Measurements from ENCODE around the gene ENGASE. TPM values are rescaled to one million over a fixed set of nuclear protein-coding genes. Genes with fewer than 3 reads are reported as not detected.
A peak's percentile ranks its signal among the peaks of the same experiment; 100 is the strongest.

Gene ENGASE
- polyA plus RNA-seq, 1 of the 3 experiments (the other 2 are of a cell fraction): 30.1 TPM

DNA sequence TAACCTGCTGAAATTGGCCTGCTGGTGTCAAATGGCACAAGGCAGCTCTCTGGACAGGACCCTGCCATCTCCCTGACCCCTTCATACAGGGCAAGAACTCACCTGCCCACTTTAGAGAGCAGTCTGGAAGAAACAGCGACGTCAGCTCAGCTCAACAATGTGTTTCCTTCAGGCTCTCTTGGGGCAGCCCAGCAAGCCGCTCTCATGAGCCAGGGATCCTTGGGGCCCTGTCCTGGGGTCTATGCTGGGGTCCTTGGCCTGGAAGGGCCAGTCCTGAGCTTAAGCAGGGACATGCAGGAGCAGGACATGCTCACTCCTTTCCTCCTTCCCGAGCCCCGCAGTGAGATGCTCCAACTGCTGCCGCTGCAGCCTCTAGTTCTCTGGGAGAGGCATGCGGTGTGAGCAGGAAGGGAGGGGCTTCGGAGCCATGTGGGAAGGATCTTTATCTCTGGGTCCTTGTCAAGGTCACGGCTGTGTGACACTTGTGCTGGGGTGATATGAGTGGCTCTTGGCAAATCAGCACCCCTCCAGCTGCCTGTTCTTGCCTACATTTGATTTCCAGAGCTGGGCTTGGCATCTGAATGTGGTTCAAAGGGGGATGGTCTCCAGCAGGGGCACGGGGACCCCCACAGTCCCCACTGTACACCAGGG, 47.2 kb upstream of the ENGASE start:
- Histone ChIP-seq H3K9me2 (no peaks in the 10 kb centered on the region), H3K9me3 (no peaks in the 10 kb centered on the region), H3K79me2 (ENCODE audit: insufficient read depth) (no peaks in the 10 kb centered on the region), H3K4me1 (ENCODE audit: control insufficient read depth in 1 of 2, insufficient read depth in 2 of 2, low read depth in 1 of 2, low read length in 1 of 2) (peaks cover 33 to 58% of the 10 kb centered on the region in 2 experiments), H3K9ac (peak overlapping the region; percentile 23; the same call in 1 of the 2 replicates), H2AFZ (ENCODE audit: low read depth) (peak overlapping the region; percentile 48; the same call in 1 of the 2 replicates), H3K4me3 (ENCODE audit: low read depth in 2 of 2, low read length in 1 of 2) (peak overlapping the region; percentile 19 to 35; a peak in 3 of 4 replicates), H3K36me3 (replicated peaks in 1 of 2; ENCODE audit: control insufficient read depth in 1 of 2, insufficient read depth in 2 of 2, low read length in 1 of 2) (no peaks in the 10 kb centered on the region), H4K20me1 (ENCODE audit: insufficient read depth) (no peaks in the 10 kb centered on the region), H3F3A (replicated peaks; ENCODE audit: insufficient read depth) (no peaks in the 10 kb centered on the region), H3K4me2 (peak overlapping the region; percentile 72), H3K27me3 (ENCODE audit: insufficient read depth) (no peaks in the 10 kb centered on the region), H3K27ac (ENCODE audit: low read depth in 2 of 2, low read length in 1 of 2) (peak overlapping the region; percentile 51 to 92)
- 20% methylated on average over 10 of the region's 10 CpGs for WGBS (ENCODE audit: low lambda C conversion rate)
- DNase-seq: peak; percentile 90
- POLR2A ChIA-PET: interaction anchor here (0.5 to 2.1 kb wide), 9 partner anchors 10 to 144 kb away, joined by 3 to 11 read pairs (median 4); partner anchors contain the start of gene LGALS3BP
- CTCF ChIA-PET: interaction anchor here (1.0 to 22.0 kb wide), 18 partner anchors 9 to 368 kb away, joined by 3 to 405 read pairs (median 6); no protein-coding TSS in a partner anchor
- TF ChIP-seq, protein P1, sequence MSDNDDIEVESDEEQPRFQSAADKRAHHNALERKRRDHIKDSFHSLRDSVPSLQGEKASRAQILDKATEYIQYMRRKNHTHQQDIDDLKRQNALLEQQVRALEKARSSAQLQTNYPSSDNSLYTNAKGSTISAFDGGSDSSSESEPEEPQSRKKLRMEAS (IDR thresholded peaks at IDR 0.05; ENCODE audit: low read depth): peak; percentile 65
- TF ChIP-seq EP300 (IDR thresholded peaks at IDR 0.05; ENCODE audit: borderline replicate concordance in 1 of 2, low read depth in 1 of 2, low read length in 1 of 2): peak in 1 of 2 experiments; percentile 80; a peak in 2 of 4 replicates
- TF ChIP-seq, protein P2, sequence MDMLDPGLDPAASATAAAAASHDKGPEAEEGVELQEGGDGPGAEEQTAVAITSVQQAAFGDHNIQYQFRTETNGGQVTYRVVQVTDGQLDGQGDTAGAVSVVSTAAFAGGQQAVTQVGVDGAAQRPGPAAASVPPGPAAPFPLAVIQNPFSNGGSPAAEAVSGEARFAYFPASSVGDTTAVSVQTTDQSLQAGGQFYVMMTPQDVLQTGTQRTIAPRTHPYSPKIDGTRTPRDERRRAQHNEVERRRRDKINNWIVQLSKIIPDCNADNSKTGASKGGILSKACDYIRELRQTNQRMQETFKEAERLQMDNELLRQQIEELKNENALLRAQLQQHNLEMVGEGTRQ (IDR thresholded peaks at IDR 0.05; ENCODE audit: borderline replicate concordance, low read depth, low read length): no peak
- TF ChIP-seq, protein P3, sequence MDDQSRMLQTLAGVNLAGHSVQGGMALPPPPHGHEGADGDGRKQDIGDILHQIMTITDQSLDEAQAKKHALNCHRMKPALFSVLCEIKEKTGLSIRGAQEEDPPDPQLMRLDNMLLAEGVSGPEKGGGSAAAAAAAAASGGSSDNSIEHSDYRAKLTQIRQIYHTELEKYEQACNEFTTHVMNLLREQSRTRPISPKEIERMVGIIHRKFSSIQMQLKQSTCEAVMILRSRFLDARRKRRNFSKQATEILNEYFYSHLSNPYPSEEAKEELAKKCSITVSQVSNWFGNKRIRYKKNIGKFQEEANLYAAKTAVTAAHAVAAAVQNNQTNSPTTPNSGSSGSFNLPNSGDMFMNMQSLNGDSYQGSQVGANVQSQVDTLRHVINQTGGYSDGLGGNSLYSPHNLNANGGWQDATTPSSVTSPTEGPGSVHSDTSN (IDR thresholded peaks at IDR 0.05): no peak
- peak; percentile 96 for TF ChIP-seq GATA2 (CRISPR knock-in tag; IDR thresholded peaks at IDR 0.05)
- 0 out of 2 replicates have a peak, but pooled peaks have one; percentile 28 for TF ChIP-seq TAF1 (IDR thresholded peaks at IDR 0.05; ENCODE audit: borderline replicate concordance, low read depth, low read length)
- TF ChIP-seq MXI1 (IDR thresholded peaks at IDR 0.05; ENCODE audit: low read depth, low read length): peak; percentile 97
- peak; percentile 84 for TF ChIP-seq RCOR1 (IDR thresholded peaks at IDR 0.05; ENCODE audit: low read length)
- no peak for TF ChIP-seq GABPA (IDR thresholded peaks at IDR 0.05; ENCODE audit: low read depth)
- TF ChIP-seq POLR2AphosphoS5 (IDR thresholded peaks at IDR 0.05; ENCODE audit: low read depth, low read length): peak; percentile 55; the same call in 1 of the 2 replicates
- peak; percentile 29 for TF ChIP-seq CHD2 (IDR thresholded peaks at IDR 0.05; ENCODE audit: low read length, partially characterized antibody)

DNA sequence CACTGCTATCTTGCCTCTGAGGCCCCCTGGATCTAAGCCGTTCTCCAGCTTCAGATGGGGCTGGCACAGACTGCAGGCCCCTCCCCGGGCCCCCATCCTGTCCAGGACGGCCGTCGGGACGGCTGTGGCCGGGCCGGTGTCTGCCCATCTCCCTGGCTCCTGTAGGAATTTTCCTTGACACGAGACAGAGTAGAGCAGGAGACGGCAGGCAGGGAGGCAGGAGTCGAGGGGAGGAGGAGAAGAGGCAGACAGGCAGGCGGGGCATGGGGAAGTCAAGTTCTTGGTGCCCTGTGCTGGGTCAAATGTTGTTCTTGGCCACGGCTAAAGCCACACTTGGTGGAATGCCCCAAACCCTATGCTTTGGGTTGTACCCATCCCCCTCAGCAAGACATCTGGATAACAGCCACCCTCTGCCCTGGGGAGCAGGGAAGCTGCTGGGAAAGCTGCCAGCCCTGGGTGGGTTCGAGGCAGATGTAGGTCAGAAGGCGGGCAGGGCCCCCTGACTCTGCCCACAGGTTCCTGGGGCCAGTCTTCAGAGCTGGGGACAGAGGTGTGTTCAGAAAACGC, 46.6 kb upstream of the ENGASE start:
- Histone ChIP-seq H3K4me2 (peak overlapping the region; percentile 72), H2AFZ (ENCODE audit: low read depth) (peak overlapping the region; percentile 48; the same call in 1 of the 2 replicates), H3K9me3 (no peaks in the 10 kb centered on the region), H3K4me3 (ENCODE audit: low read depth in 2 of 2, low read length in 1 of 2) (peak overlapping the region in 1 of 2 experiments; percentile 19; a peak in 1 of 4 replicates), H3K4me1 (ENCODE audit: control insufficient read depth in 1 of 2, insufficient read depth in 2 of 2, low read depth in 1 of 2, low read length in 1 of 2) (peaks cover 33 to 59% of the 10 kb centered on the region in 2 experiments), H3F3A (replicated peaks; ENCODE audit: insufficient read depth) (no peaks in the 10 kb centered on the region), H3K27ac (ENCODE audit: low read depth in 2 of 2, low read length in 1 of 2) (peak overlapping the region; percentile 51 to 92; a peak in 3 of 4 replicates), H4K20me1 (ENCODE audit: insufficient read depth) (no peaks in the 10 kb centered on the region), H3K36me3 (replicated peaks in 1 of 2; ENCODE audit: control insufficient read depth in 1 of 2, insufficient read depth in 2 of 2, low read length in 1 of 2) (no peaks in the 10 kb centered on the region), H3K27me3 (ENCODE audit: insufficient read depth) (no peaks in the 10 kb centered on the region), H3K9ac (peak overlapping the region; percentile 23; the same call in 1 of the 2 replicates), H3K79me2 (ENCODE audit: insufficient read depth) (no peaks in the 10 kb centered on the region), H3K9me2 (no peaks in the 10 kb centered on the region)
- DNase-seq: peak; percentile 92
- ChIA-PET POLR2A (interaction anchor here (0.7 to 2.1 kb wide), 8 partner anchors 9 to 112 kb away, joined by 3 to 11 read pairs (median 4); partner anchors contain the start of genes CANT1 and LGALS3BP), CTCF (interaction anchor here (0.9 to 22.0 kb wide), 18 partner anchors 9 to 531 kb away, joined by 3 to 405 read pairs (median 6); partner anchors contain the start of gene LGALS3BP)
- WGBS (ENCODE audit: low lambda C conversion rate): 27% methylated on average over 16 of the region's 16 CpGs
- no peak for TF ChIP-seq FOXJ3 (CRISPR knock-in tag; IDR thresholded peaks at IDR 0.05)
- no peak for TF ChIP-seq RAD21 (IDR thresholded peaks at IDR 0.05; ENCODE audit: low read length)
- peak; percentile 32 to 88; a peak in 3 of 4 replicates for TF ChIP-seq EP300 (IDR thresholded peaks at IDR 0.05; ENCODE audit: borderline replicate concordance in 1 of 2, low read depth in 1 of 2, low read length in 1 of 2)
- TF ChIP-seq, protein P4, sequence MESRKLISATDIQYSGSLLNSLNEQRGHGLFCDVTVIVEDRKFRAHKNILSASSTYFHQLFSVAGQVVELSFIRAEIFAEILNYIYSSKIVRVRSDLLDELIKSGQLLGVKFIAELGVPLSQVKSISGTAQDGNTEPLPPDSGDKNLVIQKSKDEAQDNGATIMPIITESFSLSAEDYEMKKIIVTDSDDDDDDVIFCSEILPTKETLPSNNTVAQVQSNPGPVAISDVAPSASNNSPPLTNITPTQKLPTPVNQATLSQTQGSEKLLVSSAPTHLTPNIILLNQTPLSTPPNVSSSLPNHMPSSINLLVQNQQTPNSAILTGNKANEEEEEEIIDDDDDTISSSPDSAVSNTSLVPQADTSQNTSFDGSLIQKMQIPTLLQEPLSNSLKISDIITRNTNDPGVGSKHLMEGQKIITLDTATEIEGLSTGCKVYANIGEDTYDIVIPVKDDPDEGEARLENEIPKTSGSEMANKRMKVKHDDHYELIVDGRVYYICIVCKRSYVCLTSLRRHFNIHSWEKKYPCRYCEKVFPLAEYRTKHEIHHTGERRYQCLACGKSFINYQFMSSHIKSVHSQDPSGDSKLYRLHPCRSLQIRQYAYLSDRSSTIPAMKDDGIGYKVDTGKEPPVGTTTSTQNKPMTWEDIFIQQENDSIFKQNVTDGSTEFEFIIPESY (IDR thresholded peaks at IDR 0.05; ENCODE audit: borderline replicate concordance, low read depth): no peak
- TF ChIP-seq TEAD4 (IDR thresholded peaks at IDR 0.05; ENCODE audit: borderline replicate concordance, insufficient read depth): no peak
- TF ChIP-seq RCOR1 (IDR thresholded peaks at IDR 0.05; ENCODE audit: low read length): peak; percentile 94
- no peak for TF ChIP-seq MXI1 (IDR thresholded peaks at IDR 0.05; ENCODE audit: low read depth, low read length)
- TF ChIP-seq CHD2 (IDR thresholded peaks at IDR 0.05; ENCODE audit: low read length, partially characterized antibody): peak; percentile 97
- no peak for TF ChIP-seq NRF1 (IDR thresholded peaks at IDR 0.05; ENCODE audit: low read depth, low read length)
- TF ChIP-seq JUND (IDR thresholded peaks at IDR 0.05): no peak
- no peak for TF ChIP-seq YY1 (IDR thresholded peaks at IDR 0.05; ENCODE audit: low read depth)
- TF ChIP-seq RXRA (IDR thresholded peaks at IDR 0.05; ENCODE audit: borderline replicate concordance, low read depth): peak; percentile 43; the same call in 1 of the 2 replicates
- TF ChIP-seq POLR2AphosphoS5 (IDR thresholded peaks at IDR 0.05; ENCODE audit: low read depth, low read length): peak; percentile 46; the same call in 1 of the 2 replicates
- peak; percentile 83 for TF ChIP-seq NFIC (IDR thresholded peaks at IDR 0.05; ENCODE audit: borderline replicate concordance)
